SH-SY5Y (cell line): ENCODE data around the gene PILRA.

Experiments
- GATA2 ChIP-seq: IDR thresholded peaks from 2 replicates; pipeline ENCODE4 v1.6.1; 2011; ENCODE audit warnings: mild to moderate bottlenecking, low read depth, low read length
- GATA3 ChIP-seq: IDR thresholded peaks from 2 replicates; pipeline ENCODE4 v1.6.1; 2011; ENCODE audit warnings: low read depth, mild to moderate bottlenecking, low read length, moderate library complexity

- TF ChIP-seq GATA3 (no peak), GATA2 (no peak)
These were observed 5.3 kb upstream of the PILRA start for GRCh38 chr7:100367676-100368613.
